Spinal cord (tissue), 10 donors: Measurements from ENCODE around the gene SLC6A13. TPM values are rescaled to one million over a fixed set of nuclear protein-coding genes. Genes with fewer than 3 reads are reported as not detected.

Source experiments
- DNase-seq, 6 donors: peaks; one replicate each; pipeline versions ENCODE4 v3.0.0 to v3.0.0-alpha.2; 2013 to 2015; ENCODE audit warnings: low spot score in 6 of 6, low read depth in 4 of 6
- H3K27ac ChIP-seq: one replicate; pipeline ENCODE4 v1.5.1; 2013; ENCODE audit warnings: low read depth, low read length, control low read depth
- H3K27me3 ChIP-seq: one replicate; pipeline ENCODE4 v1.6.1; 2013; ENCODE audit warnings: low read length; ENCODE audit not compliant: control insufficient read depth, insufficient read depth
- H3K36me3 ChIP-seq: one replicate; pipeline ENCODE4 v1.6.1; 2013; ENCODE audit warnings: low read length; ENCODE audit not compliant: control insufficient read depth, insufficient read depth
- H3K4me1 ChIP-seq: one replicate; pipeline ENCODE4 v1.6.1; 2013; ENCODE audit warnings: low read length; ENCODE audit not compliant: control insufficient read depth, insufficient read depth
- H3K4me3 ChIP-seq: one replicate; pipeline ENCODE4 v1.5.1; 2013; ENCODE audit warnings: low read depth, low read length, control low read depth
- H3K9me3 ChIP-seq: one replicate; pipeline ENCODE4 v1.6.1; 2013; ENCODE audit warnings: low read length; ENCODE audit not compliant: control insufficient read depth, insufficient read depth
- WGBS: methylation state at CpG from one replicate; pipeline ENCODE4 v1.1.5; 2013; ENCODE audit warnings: missing lambda C conversion rate; ENCODE audit not compliant: insufficient coverage; 5-methylcytosine and 5-hydroxymethylcytosine counted together
- polyA plus RNA-seq, 2 donors: library from polyadenylated mRNA; unstranded; fragments of 120-200 nt; gene quantifications; one replicate each; pipeline ENCODE4 v1.2.1, GENCODE V29; 2013; ENCODE audit not compliant: insufficient read length in 2 of 2
- total RNA-seq, 2 donors: library from RNA; depleted of rRNA in 1 of 2; stranded (reverse); fragments of 120-200 nt in 1 of 2; fragments of >200 nt in 1 of 2; gene quantifications; one replicate each; pipeline versions ENCODE4 v1.2.3 to v1.2.4, GENCODE V29; 2013 to 2014
- donor health status: healthy.

Gene SLC6A13
- total and polyA plus RNA-seq, 4 donors = 33.6 to 711 (median 153) TPM

- 48% methylated on average over 3 of the region's 3 CpGs for WGBS
Observed at GRCh38 chr12:178829-179109, 83.9 kb downstream of the SLC6A13 start.

GRCh38 chr12:177980-178828, 84.4 kb downstream of the SLC6A13 start:
- no peak for DNase-seq
- WGBS = 87% methylated on average over 9 of the region's 20 CpGs
- Histone ChIP-seq H3K27ac (no peak overlapping the region), H3K27me3 (no peaks in the 10 kb centered on the region), H3K4me1 (peaks cover 66% of the 10 kb centered on the region), H3K36me3 (peaks cover 12% of the 10 kb centered on the region), H3K9me3 (no peaks in the 10 kb centered on the region), H3K4me3 (no peak overlapping the region)

More at GRCh38 chr12:178829-179109, 83.9 kb downstream of the SLC6A13 start:
- H3K27me3 ChIP-seq = no peaks in the 10 kb centered on the region
- no peaks in the 10 kb centered on the region for H3K9me3 ChIP-seq
- peaks cover 12% of the 10 kb centered on the region for H3K36me3 ChIP-seq
- H3K27ac ChIP-seq = no peak overlapping the region
- DNase-seq = no peak
- H3K4me3 ChIP-seq = no peak overlapping the region
- H3K4me1 ChIP-seq = peaks cover 60% of the 10 kb centered on the region

- DNase-seq = no peak
- Histone ChIP-seq H3K9me3 (no peaks in the 10 kb centered on the region), H3K27me3 (no peaks in the 10 kb centered on the region), H3K4me1 (peaks cover 73% of the 10 kb centered on the region), H3K4me3 (no peak overlapping the region), H3K27ac (no peak overlapping the region), H3K36me3 (peaks cover 15% of the 10 kb centered on the region)
- 67% methylated on average over 11 of the region's 11 CpGs for WGBS
Observed at GRCh38 chr12:177336-177979, 85.2 kb downstream of the SLC6A13 start.

GRCh38 chr12:176321-177181, 86.1 kb downstream of the SLC6A13 start:
- peaks cover 77% of the 10 kb centered on the region for H3K4me1 ChIP-seq
- no peak for DNase-seq
- no peaks in the 10 kb centered on the region for H3K9me3 ChIP-seq
- WGBS = 75% methylated on average over 14 of the region's 16 CpGs
- no peak overlapping the region for H3K4me3 ChIP-seq
- no peaks in the 10 kb centered on the region for H3K27me3 ChIP-seq
- H3K27ac ChIP-seq = no peak overlapping the region
- peaks cover 17% of the 10 kb centered on the region for H3K36me3 ChIP-seq

GRCh38 chr12:175759-176158, 86.9 kb downstream of the SLC6A13 start:
- H3K9me3 ChIP-seq = no peaks in the 10 kb centered on the region
- no peak for DNase-seq
- H3K27ac ChIP-seq = no peak overlapping the region
- H3K27me3 ChIP-seq = no peaks in the 10 kb centered on the region
- H3K36me3 ChIP-seq = peaks cover 19% of the 10 kb centered on the region
- no peak overlapping the region for H3K4me3 ChIP-seq
- peaks cover 81% of the 10 kb centered on the region for H3K4me1 ChIP-seq
- WGBS = 78% methylated on average over 16 of the region's 16 CpGs

- DNase-seq = peak in 2 of 6 donors; percentile 67 to 70
- 17% methylated on average over 4 of the region's 10 CpGs for WGBS
- no peak overlapping the region for H3K4me3 ChIP-seq
- peaks cover 23% of the 10 kb centered on the region for H3K36me3 ChIP-seq
- peaks cover 82% of the 10 kb centered on the region for H3K4me1 ChIP-seq
- H3K27ac ChIP-seq = no peak overlapping the region
- H3K27me3 ChIP-seq = no peaks in the 10 kb centered on the region
- H3K9me3 ChIP-seq = no peaks in the 10 kb centered on the region
Observed at GRCh38 chr12:175250-175649, 87.4 kb downstream of the SLC6A13 start.

GRCh38 chr12:174596-174995, 88.0 kb downstream of the SLC6A13 start:
- Histone ChIP-seq H3K27ac (no peak overlapping the region), H3K36me3 (peaks cover 25% of the 10 kb centered on the region), H3K27me3 (no peaks in the 10 kb centered on the region), H3K4me1 (peaks cover 87% of the 10 kb centered on the region), H3K9me3 (no peaks in the 10 kb centered on the region), H3K4me3 (no peak overlapping the region)
- WGBS = 71% methylated on average over 21 of the region's 23 CpGs
- no peak for DNase-seq

GRCh38 chr12:174124-174523, 88.5 kb downstream of the SLC6A13 start:
- 100% methylated on average over 3 of the region's 6 CpGs for WGBS
- Histone ChIP-seq H3K4me1 (peaks cover 87% of the 10 kb centered on the region), H3K36me3 (peaks cover 29% of the 10 kb centered on the region), H3K4me3 (no peak overlapping the region), H3K27me3 (no peaks in the 10 kb centered on the region), H3K9me3 (no peaks in the 10 kb centered on the region), H3K27ac (no peak overlapping the region)
- DNase-seq = no peak

GRCh38 chr12:172732-173161, 89.9 kb downstream of the SLC6A13 start:
- H3K27me3 ChIP-seq = no peaks in the 10 kb centered on the region
- H3K27ac ChIP-seq = no peak overlapping the region
- no peaks in the 10 kb centered on the region for H3K9me3 ChIP-seq
- H3K4me3 ChIP-seq = no peak overlapping the region
- whole genome bisulfite sequencing = 57% methylated on average over 9 of the region's 15 CpGs
- DNase-seq = no peak
- H3K4me1 ChIP-seq = peaks cover 84% of the 10 kb centered on the region
- peaks cover 32% of the 10 kb centered on the region for H3K36me3 ChIP-seq
